ENCODE data around the gene P2RY13.

- no peak for TF ChIP-seq SMC3 (IDR thresholded peaks at IDR 0.05; ENCODE audit: borderline replicate concordance, low read length)
- no peak for TF ChIP-seq POU2F2 (IDR thresholded peaks at IDR 0.05; ENCODE audit: borderline replicate concordance, low read depth, low read length)
- TF ChIP-seq CTCF (IDR thresholded peaks at IDR 0.05 in 2 of 3, conservative IDR thresholded peaks at IDR 0.05 in 1 of 3; ENCODE audit: control insufficient read depth in 2 of 3, extremely low read depth in 1 of 3, insufficient read depth in 1 of 3, low read depth in 3 of 3, low read length in 3 of 3): no peak
- no peak for TF ChIP-seq ZBTB40 (IDR thresholded peaks at IDR 0.05; ENCODE audit: borderline replicate concordance)
- no peak for TF ChIP-seq MEF2B (IDR thresholded peaks at IDR 0.05; ENCODE audit: partially characterized antibody, poor library complexity, severe bottlenecking)
- no peak for TF ChIP-seq GABPA (IDR thresholded peaks at IDR 0.05; ENCODE audit: low read depth)
These were observed 7.8 kb downstream of the P2RY13 start for GRCh38 chr3:151321526-151321925.
